ENCODE results near the gene EDC3.

GRCh38 chr15:74605795-74606150, 90.1 kb downstream of the EDC3 start:
- TF ChIP-seq, protein P1, sequence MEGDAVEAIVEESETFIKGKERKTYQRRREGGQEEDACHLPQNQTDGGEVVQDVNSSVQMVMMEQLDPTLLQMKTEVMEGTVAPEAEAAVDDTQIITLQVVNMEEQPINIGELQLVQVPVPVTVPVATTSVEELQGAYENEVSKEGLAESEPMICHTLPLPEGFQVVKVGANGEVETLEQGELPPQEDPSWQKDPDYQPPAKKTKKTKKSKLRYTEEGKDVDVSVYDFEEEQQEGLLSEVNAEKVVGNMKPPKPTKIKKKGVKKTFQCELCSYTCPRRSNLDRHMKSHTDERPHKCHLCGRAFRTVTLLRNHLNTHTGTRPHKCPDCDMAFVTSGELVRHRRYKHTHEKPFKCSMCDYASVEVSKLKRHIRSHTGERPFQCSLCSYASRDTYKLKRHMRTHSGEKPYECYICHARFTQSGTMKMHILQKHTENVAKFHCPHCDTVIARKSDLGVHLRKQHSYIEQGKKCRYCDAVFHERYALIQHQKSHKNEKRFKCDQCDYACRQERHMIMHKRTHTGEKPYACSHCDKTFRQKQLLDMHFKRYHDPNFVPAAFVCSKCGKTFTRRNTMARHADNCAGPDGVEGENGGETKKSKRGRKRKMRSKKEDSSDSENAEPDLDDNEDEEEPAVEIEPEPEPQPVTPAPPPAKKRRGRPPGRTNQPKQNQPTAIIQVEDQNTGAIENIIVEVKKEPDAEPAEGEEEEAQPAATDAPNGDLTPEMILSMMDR (IDR thresholded peaks at IDR 0.05; ENCODE audit: low read depth, low read length): no peak
- no peak for TF ChIP-seq EZH2phosphoT487 (IDR thresholded peaks at IDR 0.05; ENCODE audit: low read depth)

All from OCI-LY3 (cell line).